HK-2 (cell line): ENCODE data around the gene DCDC2C.
A peak's percentile ranks its signal among the peaks of the same experiment; 100 is the strongest.
"Not testable (repeated sequence)": the region's sequence is repeated elsewhere in the genome, so short reads cannot be mapped to it uniquely, and the experiment has no call there.

ENCODE experiments used
- DNase-seq: peaks from one replicate; pipeline ENCODE4 v3.0.0-alpha.2; 2018; ENCODE audit not compliant: unreplicated experiment

DCDC2C gene

DNA sequence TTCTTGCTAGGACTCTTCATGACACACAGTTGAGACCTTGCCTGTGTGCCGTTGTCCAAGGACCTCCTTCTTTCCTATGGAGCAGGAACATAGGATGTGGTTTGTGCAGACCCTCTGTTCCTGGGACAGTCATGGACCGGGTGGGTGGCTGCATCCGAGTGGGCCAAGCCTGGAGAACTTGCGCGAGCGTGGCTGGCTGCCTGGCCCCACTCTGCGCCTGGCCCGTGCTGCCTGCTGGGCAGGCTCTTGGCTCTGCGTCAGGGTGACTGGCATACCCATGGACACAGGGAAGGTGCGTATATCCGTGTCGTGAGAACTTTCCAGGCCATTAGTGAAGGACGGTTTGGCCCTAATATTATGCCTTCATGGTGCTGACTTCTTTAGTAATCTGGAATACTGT, 68.2 kb downstream of the DCDC2C start:
- no peak for DNase-seq

GRCh38 chr2:3774336-3774735, 71.0 kb downstream of the DCDC2C start:
- no peak for DNase-seq

DNA sequence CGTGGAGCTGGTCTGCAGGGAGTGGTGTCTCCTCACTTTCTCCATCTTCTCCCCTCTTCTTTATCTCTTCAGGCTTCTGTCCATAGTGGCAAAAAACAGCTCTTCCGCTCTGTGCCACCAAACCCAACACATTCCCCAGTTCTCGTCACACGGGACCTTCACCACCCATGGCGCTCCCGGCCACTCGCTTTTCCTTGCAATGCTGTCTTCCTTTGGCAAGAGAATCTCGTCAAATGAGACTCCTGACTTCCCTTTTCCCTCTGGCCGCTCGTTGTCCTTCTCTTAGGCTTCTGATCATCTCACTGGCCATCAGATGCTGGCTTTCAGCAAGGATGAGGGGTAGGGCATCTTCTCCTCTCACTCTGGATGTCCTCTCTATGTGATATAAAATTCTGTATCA, 72.9 kb downstream of the DCDC2C start:
- no peak for DNase-seq

DNA sequence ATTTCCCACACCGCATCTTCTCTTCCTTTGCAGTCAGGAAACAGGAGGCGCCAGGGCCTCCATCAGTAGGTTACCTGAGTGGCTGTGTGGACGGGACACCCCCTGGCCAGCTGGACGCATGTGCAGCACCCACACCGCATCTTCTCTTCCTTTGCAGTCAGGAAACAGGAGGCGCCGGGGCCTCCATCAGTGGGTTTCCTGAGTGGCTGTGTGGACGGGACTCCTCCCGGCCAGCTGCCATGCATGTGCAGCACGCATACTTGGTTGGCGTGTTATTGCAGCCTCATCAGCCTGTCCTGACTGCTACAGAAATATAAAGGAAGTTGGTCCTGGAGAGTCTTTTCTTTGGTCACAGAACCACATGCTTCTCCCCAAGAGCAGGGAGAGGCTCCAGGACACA, 74.6 kb downstream of the DCDC2C start:
- DNase-seq: no peak

DNA sequence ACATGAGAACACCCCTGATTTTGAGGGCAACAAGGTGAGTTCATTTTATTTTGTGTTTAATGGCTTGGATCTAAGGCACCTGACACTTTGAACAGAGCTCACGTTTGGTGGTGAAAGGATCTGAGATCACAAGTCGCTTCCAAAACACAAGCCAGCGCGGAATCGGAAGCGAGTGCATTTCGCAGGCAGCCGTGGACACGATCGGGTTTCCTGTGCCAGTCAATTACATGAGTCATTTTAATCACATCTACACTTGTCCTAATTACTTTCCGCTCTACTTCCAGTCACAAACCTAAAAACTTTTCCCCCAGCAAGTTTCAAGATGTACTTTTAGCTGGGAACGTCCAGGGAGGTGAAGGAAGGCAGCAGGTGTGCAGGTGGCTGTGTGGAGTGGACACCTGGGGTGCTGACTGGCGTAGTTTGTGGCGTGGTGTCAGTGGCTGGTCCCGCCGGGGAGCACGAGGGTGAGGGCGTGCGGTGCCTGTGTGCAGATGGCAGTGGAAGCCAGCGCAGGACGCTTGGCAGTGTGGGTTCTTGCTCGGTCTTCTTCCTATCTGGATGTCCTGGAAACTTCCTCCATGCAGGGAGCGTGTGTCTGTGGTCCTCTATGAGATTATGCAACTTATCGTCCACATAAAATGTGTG, 75.6 kb downstream of the DCDC2C start:
- no peak for DNase-seq

DNA sequence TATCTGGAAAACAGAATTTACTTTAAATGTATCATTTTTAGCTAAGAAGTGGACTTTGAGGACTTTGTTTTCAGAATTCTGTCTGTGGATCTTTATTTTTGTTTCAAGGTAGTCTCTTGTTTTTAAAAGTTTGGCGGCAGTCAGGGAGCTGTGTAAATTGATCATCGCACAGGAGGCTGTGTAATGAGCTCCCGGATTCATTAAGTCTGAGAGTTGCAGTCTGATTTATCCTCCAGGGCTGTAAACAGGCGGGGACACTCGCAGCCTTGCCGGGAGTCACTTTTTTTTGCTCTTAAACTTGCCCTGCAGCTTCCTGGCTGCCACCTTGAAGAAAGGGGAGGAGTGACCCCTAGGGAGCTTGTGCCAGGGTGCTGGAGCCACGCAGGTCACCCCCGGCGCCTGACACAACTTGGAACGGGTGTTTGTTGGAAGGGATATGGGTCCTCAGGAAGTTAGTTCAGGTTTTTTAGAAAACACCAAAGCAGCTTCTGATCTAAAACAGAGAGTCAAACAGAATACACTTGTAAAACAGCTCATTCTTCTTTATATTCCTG, 76.2 kb downstream of the DCDC2C start:
- no peak for DNase-seq

DNA sequence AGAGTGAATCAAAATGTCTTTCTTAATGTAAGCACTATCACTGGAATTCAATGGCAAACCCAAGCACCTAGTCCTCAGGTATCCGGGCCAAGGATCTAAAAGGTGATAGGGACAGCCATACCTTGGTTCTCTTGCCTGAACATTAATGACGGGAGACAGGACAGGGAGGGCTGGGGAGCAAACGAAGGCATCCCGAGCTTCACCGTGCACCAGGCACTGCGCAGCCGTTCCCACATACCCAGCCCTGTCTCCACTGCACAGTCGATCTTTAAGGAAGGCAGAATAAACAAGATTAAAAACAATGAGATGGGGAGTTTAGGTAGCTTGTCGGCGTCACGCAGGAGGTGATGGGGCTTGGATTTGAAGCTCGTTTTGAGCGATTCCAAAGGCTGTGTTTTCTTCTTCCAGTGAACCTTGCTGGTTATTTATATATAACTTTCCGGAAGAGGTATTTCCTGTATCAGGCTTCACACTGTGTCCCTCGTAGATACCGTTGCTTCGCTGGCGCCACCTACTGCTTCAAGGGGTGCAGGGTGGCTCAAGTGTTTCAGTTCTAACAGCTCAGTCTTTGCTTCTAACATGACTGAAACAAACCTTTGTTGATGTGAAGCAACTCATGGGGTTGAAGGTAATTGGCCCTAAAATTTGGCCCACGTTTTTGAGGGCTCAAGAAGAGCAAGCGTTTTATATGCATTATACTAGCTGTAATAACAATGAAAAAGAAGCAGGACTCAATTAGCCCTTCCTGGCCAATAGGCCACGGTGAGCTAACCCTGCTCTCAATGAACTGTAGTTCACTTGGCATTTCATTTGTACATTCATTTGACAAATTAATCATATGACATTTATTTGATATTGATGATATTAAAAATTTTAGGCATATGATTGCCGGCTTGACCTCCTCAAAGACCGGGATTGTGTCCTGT, 77.4 kb downstream of the DCDC2C start:
- DNase-seq: peak; percentile 57

DNA sequence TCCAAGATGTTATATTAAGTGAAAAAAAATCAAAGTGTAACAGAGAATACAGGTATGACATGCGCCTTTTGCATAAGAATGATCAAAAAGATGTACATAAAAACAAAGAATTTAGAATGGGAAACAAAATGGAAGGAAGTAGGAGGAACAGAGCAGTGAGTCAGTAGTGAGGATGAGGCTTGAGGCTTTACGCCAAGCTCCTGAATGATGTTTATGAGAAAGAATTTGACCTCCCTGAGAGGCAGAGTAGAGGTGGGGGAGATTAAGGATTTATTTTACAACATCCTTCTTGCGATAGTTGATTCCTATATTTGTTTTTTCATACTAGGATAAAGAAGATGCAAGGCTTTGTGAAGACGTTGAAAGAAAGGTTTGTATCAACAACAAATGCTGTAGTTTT, 81.4 kb downstream of the DCDC2C start:
- DNase-seq: no peak

- no peak for DNase-seq
These were observed 82.0 kb downstream of the DCDC2C start for GRCh38 chr2:3785220-3785889.

DNA sequence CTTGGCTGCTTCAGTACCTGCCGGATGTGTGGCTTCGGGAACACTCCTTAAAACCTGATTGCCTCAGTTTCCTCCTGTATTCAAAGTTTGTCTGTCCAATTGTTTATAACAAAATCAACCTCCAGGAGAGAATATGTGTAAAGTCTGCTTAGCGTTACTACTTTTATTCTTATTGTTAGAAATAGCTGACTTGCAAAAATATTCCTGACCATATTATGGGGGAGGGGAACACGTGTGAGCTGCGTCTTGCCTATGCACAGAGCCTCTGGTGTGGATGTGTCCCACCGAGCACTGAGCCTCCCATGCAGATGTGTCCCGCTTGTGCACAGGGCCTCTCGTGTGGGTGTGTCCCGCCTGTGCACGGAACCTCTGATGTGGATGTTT, 82.5 kb downstream of the DCDC2C start:
- no peak for DNase-seq

GRCh38 chr2:3787768-3788167, 84.4 kb downstream of the DCDC2C start:
- DNase-seq: no peak

GRCh38 chr2:3789256-3789655, 85.9 kb downstream of the DCDC2C start:
- no peak for DNase-seq

GRCh38 chr2:3793249-3793648, 89.9 kb downstream of the DCDC2C start:
- DNase-seq: no peak

DNA sequence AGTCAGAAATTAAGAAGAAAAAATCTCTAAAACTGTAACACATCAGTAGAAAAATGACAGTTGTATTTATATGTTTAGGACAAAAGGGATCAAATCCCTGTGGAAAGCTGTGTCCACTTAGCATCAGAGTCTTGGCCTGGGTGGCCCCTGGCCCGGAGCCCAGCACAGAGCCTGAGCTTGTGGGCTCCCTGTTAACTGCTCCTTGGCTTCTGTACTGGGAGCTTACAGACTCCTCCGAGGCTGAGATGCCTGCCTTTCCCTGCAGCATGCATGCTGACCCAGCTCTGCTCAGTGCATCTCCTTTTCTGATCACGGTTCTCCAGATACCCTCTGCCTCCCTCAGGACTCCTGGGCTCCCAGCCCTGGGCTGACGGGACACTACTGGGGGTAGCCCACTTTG, 98.1 kb downstream of the DCDC2C start:
- no peak for DNase-seq

DNA sequence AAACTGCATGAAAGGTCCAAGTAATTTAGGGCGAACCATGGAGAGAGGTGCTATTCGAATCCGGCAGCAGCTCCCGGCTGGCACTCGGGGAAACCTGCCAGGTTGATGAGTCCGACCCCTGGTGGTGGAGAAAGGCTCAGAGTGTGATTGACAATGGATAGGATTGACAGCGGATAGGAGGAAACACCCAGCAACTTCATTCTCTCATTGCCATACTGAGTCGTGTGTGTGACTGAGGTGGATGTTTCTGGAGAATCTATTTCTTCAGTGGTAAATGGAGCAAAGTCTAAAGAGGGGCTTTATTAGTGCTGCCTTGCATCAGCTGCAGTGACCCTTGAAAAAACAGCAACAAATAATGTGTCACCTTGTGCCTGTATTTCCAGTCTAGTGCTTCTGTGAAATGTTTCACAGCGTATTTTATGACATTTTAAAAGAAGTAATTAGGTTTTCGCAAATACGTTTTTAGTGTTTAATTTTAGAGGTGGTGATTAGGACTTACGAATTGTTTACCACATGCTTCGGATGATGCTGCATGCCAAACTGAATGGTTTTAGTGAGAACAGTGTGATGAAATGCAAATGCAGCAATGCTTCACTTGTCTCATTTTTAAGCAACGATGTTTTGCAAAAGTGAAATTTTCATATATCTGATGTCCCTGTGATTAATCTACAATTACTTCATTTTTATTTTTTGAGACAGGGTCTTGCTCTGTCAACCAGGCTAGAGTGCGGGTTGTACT, 102.0 kb downstream of the DCDC2C start:
- peak; percentile 8 for DNase-seq

- no peak for DNase-seq
These were observed 102.8 kb downstream of the DCDC2C start for GRCh38 chr2:3806168-3806567.

- DNase-seq: no peak
These were observed 103.4 kb downstream of the DCDC2C start for GRCh38 chr2:3806730-3807129.

- no peak for DNase-seq
These were observed 104.5 kb downstream of the DCDC2C start for GRCh38 chr2:3807853-3808252.

DNA sequence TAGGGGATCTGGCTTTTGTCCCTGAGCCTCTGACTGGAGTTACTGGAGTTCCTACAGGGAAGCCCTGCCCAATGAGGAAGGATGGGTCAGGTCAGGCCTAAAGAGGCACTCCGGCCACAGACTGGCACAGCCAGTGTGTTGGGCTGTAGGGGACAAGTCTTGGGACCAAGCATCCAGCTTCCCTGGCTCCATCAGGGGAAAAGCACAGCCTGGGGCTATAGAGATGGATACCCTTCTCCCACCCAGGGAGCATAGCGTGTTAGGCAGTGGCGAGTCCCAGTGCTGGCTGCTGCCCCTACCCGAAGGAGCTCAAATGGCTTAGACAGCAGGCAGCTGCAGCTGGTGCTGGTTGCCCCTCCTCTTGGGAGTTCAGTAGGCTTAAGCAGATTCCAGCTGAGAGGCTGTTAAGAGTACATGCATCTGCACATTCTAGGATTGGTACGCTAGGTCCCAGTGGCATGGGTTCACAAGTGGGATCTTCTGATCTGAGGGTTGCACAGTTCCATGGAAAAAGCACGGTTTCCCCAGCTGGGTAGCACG, 111.4 kb downstream of the DCDC2C start:
- no peak for DNase-seq

DNA sequence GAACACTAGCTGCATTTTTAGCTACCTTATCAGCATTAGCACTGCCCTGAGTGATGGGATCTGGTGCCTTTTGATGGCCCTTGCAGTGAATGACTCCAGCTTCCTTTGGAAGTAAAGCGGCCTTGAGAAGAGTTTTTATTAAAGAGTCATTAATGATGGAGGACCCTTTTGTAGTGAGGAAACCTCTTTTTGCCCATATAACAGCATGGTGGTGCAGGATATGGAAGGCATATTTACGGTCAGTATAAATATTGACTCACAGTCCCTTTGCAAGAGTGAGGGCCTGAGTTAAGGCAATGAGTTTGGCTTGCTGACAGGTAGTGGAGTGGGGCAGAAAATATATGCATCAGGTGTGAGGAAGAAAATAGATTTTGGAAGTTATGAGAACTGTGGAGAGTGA, 113.8 kb downstream of the DCDC2C start:
- not testable (repeated sequence) for DNase-seq

GRCh38 chr2:3823748-3824147, 120.4 kb downstream of the DCDC2C start:
- DNase-seq: no peak
